IMR-90 (cell line): ENCODE measurements around the gene SSC4D. TPM values are rescaled to one million over a fixed set of nuclear protein-coding genes. Genes with fewer than 3 reads are reported as not detected.

Source experiments
- ATAC-seq: fragments of 200-7000 bp; cut with Tn5 transposase; 2 replicates; pipeline ENCODE4 v1.9.1; 2020; ENCODE audit warnings: low read depth, mild to moderate bottlenecking, moderate library complexity
- BruUV-seq: library from RNA; stranded (reverse); fragments of 400-500 nt; replicated peaks from 2 replicates; lab custom pipeline; 2021; lab: Mats Ljungman, UMichigan
- CTCF ChIA-PET: fragments of 300-600 bp; formaldehyde crosslinking; extraction: SDS; loops from one replicate; lab custom pipeline; 2021; ENCODE audit warnings: antibody characterized with exemption; lab: Yijun Ruan, JAX
- POLR2A ChIA-PET: fragments of 300-600 bp; sonication (Branson Sonifier 250); formaldehyde crosslinking; loops from one replicate; lab custom pipeline; 2022; ENCODE audit warnings: antibody characterized with exemption; ENCODE audit not compliant: unreplicated experiment; lab: Charles Lee
- DNase-seq: peaks from one replicate; pipeline ENCODE4 v3.0.0; 2013
- H2AFZ ChIP-seq: replicated peaks from 2 replicates; pipeline ENCODE3; 2013; ENCODE audit warnings: low read length, mild to moderate bottlenecking; ENCODE audit not compliant: poor library complexity
- H2AK5ac ChIP-seq: 2 replicates; pipeline ENCODE4 v1.6.1; 2013; ENCODE audit warnings: low read depth, low read length, inconsistent platforms
- H2AK9ac ChIP-seq: replicated peaks from 2 replicates; pipeline ENCODE3; 2013; ENCODE audit warnings: mild to moderate bottlenecking, low read depth, low read length, moderate library complexity; ENCODE audit not compliant: poor library complexity
- H2BK120ac ChIP-seq: 2 replicates; pipeline ENCODE4 v1.6.1; 2013; ENCODE audit warnings: low read depth, low read length, inconsistent platforms
- H2BK15ac ChIP-seq: 3 replicates; pipeline ENCODE4 v1.6.1; 2013; ENCODE audit warnings: low read depth, low read length, inconsistent platforms
- H2BK20ac ChIP-seq: 2 replicates; pipeline ENCODE4 v1.6.1; 2013; ENCODE audit warnings: low read depth, mild to moderate bottlenecking, inconsistent platforms, low read length, moderate library complexity
- H2BK5ac ChIP-seq: 2 replicates; pipeline ENCODE4 v1.6.1; 2013; ENCODE audit warnings: mild to moderate bottlenecking, low read depth, low read length, inconsistent platforms; ENCODE audit not compliant: poor library complexity, severe bottlenecking
- H3K14ac ChIP-seq: replicated peaks from 2 replicates; pipeline ENCODE4 v1.6.1; 2013; ENCODE audit warnings: low read depth, low read length, inconsistent platforms
- H3K18ac ChIP-seq: 2 replicates; pipeline ENCODE4 v1.6.1; 2013; ENCODE audit warnings: low read depth, low read length, control low read depth
- H3K23ac ChIP-seq: 2 replicates; pipeline ENCODE4 v1.6.1; 2013; ENCODE audit warnings: low read depth, low read length, inconsistent platforms
- H3K27ac ChIP-seq: 2 replicates; pipeline ENCODE4 v1.5.1; 2013; ENCODE audit warnings: mild to moderate bottlenecking, control low read depth, low read length; ENCODE audit not compliant: insufficient read depth
- H3K27me3 ChIP-seq: 2 replicates; pipeline ENCODE4 v1.6.1; 2013; ENCODE audit warnings: low read length; ENCODE audit not compliant: control insufficient read depth, insufficient read depth
- H3K36me3 ChIP-seq: 2 replicates; pipeline ENCODE4 v1.6.1; 2013; ENCODE audit warnings: low read length, mixed read lengths; ENCODE audit not compliant: control insufficient read depth, insufficient read depth
- H3K4ac ChIP-seq: 2 replicates; pipeline ENCODE4 v1.6.1; 2013; ENCODE audit warnings: low read depth, low read length, inconsistent platforms
- H3K4me1 ChIP-seq: 2 replicates; pipeline ENCODE4 v1.6.1; 2013; ENCODE audit warnings: low read length, mixed read lengths; ENCODE audit not compliant: control insufficient read depth, insufficient read depth
- H3K4me2 ChIP-seq: 2 replicates; pipeline ENCODE4 v1.6.1; 2013; ENCODE audit warnings: low read depth, mild to moderate bottlenecking, control low read depth, low read length, moderate library complexity
- H3K4me3 ChIP-seq: 2 replicates; pipeline ENCODE4 v1.5.1; 2013; ENCODE audit warnings: low read depth, mild to moderate bottlenecking, control low read depth, low read length, moderate library complexity; ENCODE audit not compliant: insufficient read depth
- H3K56ac ChIP-seq: 2 replicates; pipeline ENCODE4 v1.6.1; 2013; ENCODE audit warnings: low read length, inconsistent platforms; ENCODE audit not compliant: insufficient read depth; ENCODE audit errors: extremely low read depth
- H3K79me1 ChIP-seq, 2 experiments: 2 replicates each; pipeline ENCODE4 v1.6.1; 2013; ENCODE audit warnings: low read length in 2 of 2, inconsistent platforms in 1 of 2, low read depth in 1 of 2
- H3K9ac ChIP-seq: 2 replicates; pipeline ENCODE4 v1.6.1; 2013; ENCODE audit warnings: low read depth, low read length, control low read depth
- H3K9me1 ChIP-seq: 2 replicates; pipeline ENCODE4 v1.6.1; 2013; ENCODE audit warnings: low read length, inconsistent platforms; ENCODE audit not compliant: insufficient read depth
- H3K9me3 ChIP-seq: 2 replicates; pipeline ENCODE4 v1.6.1; 2013; ENCODE audit warnings: low read length; ENCODE audit not compliant: control insufficient read depth, insufficient read depth
- H4K20me1 ChIP-seq: 2 replicates; pipeline ENCODE4 v1.6.1; 2013; ENCODE audit warnings: low read length, inconsistent platforms; ENCODE audit not compliant: insufficient read depth
- H4K5ac ChIP-seq: 2 replicates; pipeline ENCODE4 v1.6.1; 2013; ENCODE audit warnings: mild to moderate bottlenecking, low read depth, low read length, control low read depth
- H4K8ac ChIP-seq, 2 experiments: 2 replicates each; pipeline ENCODE4 v1.6.1; 2013; ENCODE audit warnings: low read depth in 2 of 2, low read length in 2 of 2, control low read depth in 1 of 2, inconsistent platforms in 1 of 2
- H4K91ac ChIP-seq: 2 replicates; pipeline ENCODE4 v1.6.1; 2013; ENCODE audit warnings: low read depth, low read length, inconsistent platforms; ENCODE audit not compliant: insufficient read depth
- MXI1 ChIP-seq: IDR thresholded peaks from 2 replicates; pipeline ENCODE4 v1.6.1; 2012; ENCODE audit warnings: low read depth, mild to moderate bottlenecking, low read length, moderate library complexity, borderline replicate concordance
- RCOR1 ChIP-seq: IDR thresholded peaks from 2 replicates; pipeline ENCODE4 v1.6.1; 2012; ENCODE audit warnings: mild to moderate bottlenecking, low read length, improper control_type of control experiment; ENCODE audit not compliant: insufficient replicate concordance
- WGBS, 2 experiments: methylation state at CpG; one replicate each; pipeline versions ENCODE4 v1.1.5 to v1.1.7; 2013; ENCODE audit warnings: missing lambda C conversion rate in 2 of 2; ENCODE audit not compliant: insufficient read length in 1 of 2; ENCODE audit errors: extremely low coverage in 2 of 2; 5-methylcytosine and 5-hydroxymethylcytosine counted together
- dilution Hi-C: fragments of 300-500 bp; cut with HindIII; formaldehyde crosslinking; loops from one replicate; pipeline ENCODE4 v1.14.3; 2018; ENCODE audit warnings: low sequenced_read_pairs; ENCODE audit not compliant: unreplicated experiment
- in situ Hi-C: fragments of 300-500 bp; cut with MboI; formaldehyde crosslinking; loops from 3 replicates; pipeline ENCODE4 v1.14.3; 2019; ENCODE audit warnings: low sequenced_read_pairs, inconsistent platforms, mixed read lengths
- intact Hi-C: fragments of 100-400 bp; cut with micrococcal nuclease; formaldehyde crosslinking; loops from 2 replicates; pipeline ENCODE4 v1.10.0; 2022
- polyA plus RNA-seq, 3 experiments: library from polyadenylated mRNA; depleted of rRNA; stranded (reverse); fragments of >200 nt; gene quantifications; 2 replicates each; pipeline ENCODE4 v1.2.3, GENCODE V29; 2012; ENCODE audit warnings: low replicate concordance in 1 of 3
- total RNA-seq: library from RNA; depleted of rRNA; stranded (reverse); fragments of >200 nt; gene quantifications from 2 replicates; pipeline ENCODE4 v1.2.3, GENCODE V29; 2012
- TF ChIP-seq, protein P1 (sequence below): conservative IDR thresholded peaks from 2 replicates; pipeline ENCODE4 v1.5.1; 2012; ENCODE audit warnings: mild to moderate bottlenecking, low read depth, low read length, improper control_type of control experiment
- TF ChIP-seq, protein P2 (sequence below): fragments of 150-350 bp; IDR thresholded peaks from 2 replicates; pipeline ENCODE4 v1.6.1; 2017; ENCODE audit warnings: mild to moderate bottlenecking, antibody characterized with exemption, low read length, low read depth
- TF ChIP-seq, protein P3 (sequence below): fragments of 150-350 bp; IDR thresholded peaks from 2 replicates; pipeline ENCODE4 v1.6.1; 2016; ENCODE audit warnings: low read depth, mild to moderate bottlenecking, low read length, moderate library complexity, borderline replicate concordance

The SSC4D gene
- total and polyA plus RNA-seq, 2 of the 4 experiments (the other 2 are of a cell fraction), result 0.36 to 0.70 TPM

DNA sequence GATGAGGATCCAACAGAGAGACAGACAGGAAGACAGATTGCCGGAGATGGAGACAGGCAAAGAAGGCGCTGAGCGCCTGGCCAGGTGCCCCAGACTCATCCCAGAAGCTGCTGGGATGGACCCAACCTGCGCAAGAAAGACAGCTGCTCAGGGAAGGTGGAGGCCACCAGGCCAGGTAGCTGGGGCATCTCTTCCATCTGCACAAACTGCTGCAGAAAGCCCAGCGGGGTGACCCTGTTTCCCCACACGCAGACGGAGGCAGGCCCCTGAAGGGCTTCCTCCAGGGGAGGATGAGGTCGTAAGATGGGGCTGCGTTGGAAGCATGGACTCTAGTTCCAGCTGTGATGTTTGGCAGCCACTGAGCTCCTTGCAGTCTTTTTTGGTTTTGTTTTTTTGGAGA is 34.2 kb downstream of the SSC4D start:
- Histone ChIP-seq H4K8ac (no peak overlapping the region), H3K27me3 (no peaks in the 10 kb centered on the region), H4K5ac (no peak overlapping the region), H3K27ac (no peak overlapping the region), H2AK9ac (no peak overlapping the region), H2AFZ (no peak overlapping the region), H3K4me3 (no peak overlapping the region), H3K9ac (no peak overlapping the region), H3K9me1 (peaks cover 24% of the 10 kb centered on the region; the same call in 1 of the 2 replicates), H3K56ac (no peak overlapping the region), H3K4me2 (no peak overlapping the region), H3K14ac (no peak overlapping the region), H2BK5ac (no peak overlapping the region), H3K4ac (no peak overlapping the region), H4K20me1 (no peaks in the 10 kb centered on the region), H3K4me1 (peaks cover 9% of the 10 kb centered on the region), H3K79me1 (peaks cover 0 to 4% of the 10 kb centered on the region in 2 experiments; a peak in 1 of 4 replicates), H2BK15ac (no peak overlapping the region), H2BK20ac (no peak overlapping the region), H3K9me3 (no peaks in the 10 kb centered on the region), H3K36me3 (no peaks in the 10 kb centered on the region), H4K91ac (no peak overlapping the region), H3K18ac (no peak overlapping the region), H2BK120ac (no peak overlapping the region), H2AK5ac (no peak overlapping the region; the same call in 1 of the 2 replicates), H3K23ac (no peak overlapping the region)
- dilution Hi-C loops (no loop called here), in situ Hi-C loops (no loop called here), intact Hi-C loops (no loop called here)
- no TSS peak for BruUV-seq
- ChIA-PET CTCF (no interaction called here), POLR2A (no interaction called here)
- no peak for ATAC-seq
- TF ChIP-seq MXI1 (no peak), RCOR1 (no peak)
- TF ChIP-seq, protein P1, sequence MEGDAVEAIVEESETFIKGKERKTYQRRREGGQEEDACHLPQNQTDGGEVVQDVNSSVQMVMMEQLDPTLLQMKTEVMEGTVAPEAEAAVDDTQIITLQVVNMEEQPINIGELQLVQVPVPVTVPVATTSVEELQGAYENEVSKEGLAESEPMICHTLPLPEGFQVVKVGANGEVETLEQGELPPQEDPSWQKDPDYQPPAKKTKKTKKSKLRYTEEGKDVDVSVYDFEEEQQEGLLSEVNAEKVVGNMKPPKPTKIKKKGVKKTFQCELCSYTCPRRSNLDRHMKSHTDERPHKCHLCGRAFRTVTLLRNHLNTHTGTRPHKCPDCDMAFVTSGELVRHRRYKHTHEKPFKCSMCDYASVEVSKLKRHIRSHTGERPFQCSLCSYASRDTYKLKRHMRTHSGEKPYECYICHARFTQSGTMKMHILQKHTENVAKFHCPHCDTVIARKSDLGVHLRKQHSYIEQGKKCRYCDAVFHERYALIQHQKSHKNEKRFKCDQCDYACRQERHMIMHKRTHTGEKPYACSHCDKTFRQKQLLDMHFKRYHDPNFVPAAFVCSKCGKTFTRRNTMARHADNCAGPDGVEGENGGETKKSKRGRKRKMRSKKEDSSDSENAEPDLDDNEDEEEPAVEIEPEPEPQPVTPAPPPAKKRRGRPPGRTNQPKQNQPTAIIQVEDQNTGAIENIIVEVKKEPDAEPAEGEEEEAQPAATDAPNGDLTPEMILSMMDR, result no peak
- TF ChIP-seq, protein P2, sequence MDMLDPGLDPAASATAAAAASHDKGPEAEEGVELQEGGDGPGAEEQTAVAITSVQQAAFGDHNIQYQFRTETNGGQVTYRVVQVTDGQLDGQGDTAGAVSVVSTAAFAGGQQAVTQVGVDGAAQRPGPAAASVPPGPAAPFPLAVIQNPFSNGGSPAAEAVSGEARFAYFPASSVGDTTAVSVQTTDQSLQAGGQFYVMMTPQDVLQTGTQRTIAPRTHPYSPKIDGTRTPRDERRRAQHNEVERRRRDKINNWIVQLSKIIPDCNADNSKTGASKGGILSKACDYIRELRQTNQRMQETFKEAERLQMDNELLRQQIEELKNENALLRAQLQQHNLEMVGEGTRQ, result no peak
- TF ChIP-seq, protein P3, sequence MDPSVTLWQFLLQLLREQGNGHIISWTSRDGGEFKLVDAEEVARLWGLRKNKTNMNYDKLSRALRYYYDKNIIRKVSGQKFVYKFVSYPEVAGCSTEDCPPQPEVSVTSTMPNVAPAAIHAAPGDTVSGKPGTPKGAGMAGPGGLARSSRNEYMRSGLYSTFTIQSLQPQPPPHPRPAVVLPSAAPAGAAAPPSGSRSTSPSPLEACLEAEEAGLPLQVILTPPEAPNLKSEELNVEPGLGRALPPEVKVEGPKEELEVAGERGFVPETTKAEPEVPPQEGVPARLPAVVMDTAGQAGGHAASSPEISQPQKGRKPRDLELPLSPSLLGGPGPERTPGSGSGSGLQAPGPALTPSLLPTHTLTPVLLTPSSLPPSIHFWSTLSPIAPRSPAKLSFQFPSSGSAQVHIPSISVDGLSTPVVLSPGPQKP, result no peak
- WGBS, 2 experiments, result 98% methylated on average over 4 of the region's 9 CpGs; no CpG with 5 or more reads in 1 of the 2 experiments
- no peak for DNase-seq
